SK-N-MC (cell line): Measurements from ENCODE around the gene TPBGL.

Source experiments
- EZH2 ChIP-seq: fragments of 200-600 bp; sonication (generic); IDR thresholded peaks from one replicate; pipeline ENCODE4 v1.6.1; 2017; ENCODE audit warnings: antibody characterized with exemption
- FOXP2 ChIP-seq: optimal IDR thresholded peaks from 2 replicates; pipeline ENCODE3; 2011; ENCODE audit warnings: mild to moderate bottlenecking, moderate library complexity; ENCODE audit not compliant: insufficient read depth; ENCODE audit errors: extremely low read length, control extremely low read depth
- POLR2AphosphoS5 ChIP-seq: IDR thresholded peaks from 2 replicates; pipeline ENCODE4 v1.6.1; 2012; ENCODE audit warnings: mild to moderate bottlenecking, low read depth, low read length, borderline replicate concordance

GRCh38 chr11:75241036-75241905 lies 697 bp downstream of the TPBGL start:
- no peak for TF ChIP-seq EZH2
- no peak for TF ChIP-seq POLR2AphosphoS5
- TF ChIP-seq FOXP2: no peak
